ENCODE results near the gene SMYD4. TPM values are rescaled to one million over a fixed set of nuclear protein-coding genes. Genes with fewer than 3 reads are reported as not detected.
A peak's percentile ranks its signal among the peaks of the same experiment; 100 is the strongest.

The SMYD4 gene
- total and polyA plus RNA-seq, 2 donors (not counting 1 experiment from before 2014, with no cell fraction given), result 11.9 to 37.5 TPM

GRCh38 chr17:1774390-1775176, 55.1 kb downstream of the SMYD4 start:
- DNase-seq (no peak), ATAC-seq (ENCODE audit: low read depth) (no peak)
- H3K4me3 ChIP-seq (ENCODE audit: control extremely low read depth in 1 of 5, extremely low read depth in 1 of 5, insufficient read depth in 1 of 5, low read depth in 2 of 5, low read length in 4 of 5), result no peak overlapping the region
- no peak overlapping the region for H3K4me3 Mint-ChIP-seq
- H3K4me2 ChIP-seq (replicated peaks; ENCODE audit: low read depth, low read length, poor library complexity, severe bottlenecking), result no peak overlapping the region
- ChIA-PET POLR2A (interaction anchor here (0.7 to 1.7 kb wide), 3 partner anchors 10 to 58 kb away, joined by 3 to 4 read pairs (median 4); partner anchors contain the start of gene WDR81), CTCF (interaction anchor here (1.0 to 6.2 kb wide), 5 partner anchors 8 to 62 kb away, joined by 3 to 71 read pairs (median 10); partner anchors contain the start of gene WDR81)
- H3K27me3 ChIP-seq (replicated peaks in 1 of 4; ENCODE audit: control extremely low read depth in 1 of 4, control insufficient read depth in 3 of 4, insufficient read depth in 4 of 4, low read length in 3 of 4), result no peaks in the 10 kb centered on the region
- H3K27ac Mint-ChIP-seq, result peak overlapping the region; percentile 67
- no peak overlapping the region for H3K27ac ChIP-seq (ENCODE audit: low read length in 2 of 2)
- H3K79me2 ChIP-seq (ENCODE audit: control insufficient read depth, insufficient read depth, low read length), result no peaks in the 10 kb centered on the region
- WGBS (ENCODE audit: insufficient coverage), result 96% methylated on average over 20 of the region's 21 CpGs
- H3K9me3 ChIP-seq (ENCODE audit: control extremely low read depth in 1 of 3, control insufficient read depth in 2 of 3, insufficient read depth in 1 of 3, low read length in 2 of 3), result peaks cover 0 to 18% (median 0%) of the 10 kb centered on the region in 3 donors
- H3K4me1 Mint-ChIP-seq, result peaks cover 25% of the 10 kb centered on the region
- no peak overlapping the region for H2AFZ ChIP-seq (ENCODE audit: insufficient read depth, low read depth, low read length, poor library complexity, severe bottlenecking)
- H4K20me1 ChIP-seq (ENCODE audit: control insufficient read depth, insufficient read depth, low read length, poor library complexity, severe bottlenecking), result no peaks in the 10 kb centered on the region
- TF ChIP-seq CTCF (IDR thresholded peaks at IDR 0.05) (no peak), EZH2 (IDR thresholded peaks at IDR 0.05; ENCODE audit: borderline replicate concordance, insufficient read depth, low read depth, low read length, poor library complexity, severe bottlenecking) (no peak)
- H3K27me3 Mint-ChIP-seq, result no peaks in the 10 kb centered on the region
- no peaks in the 10 kb centered on the region for H3K9me3 Mint-ChIP-seq (ENCODE audit: insufficient read depth)
- intact Hi-C loops (cut with micrococcal nuclease), result no loop called here
- H3K9ac ChIP-seq (ENCODE audit: low read length), result no peak overlapping the region
- H3K36me3 ChIP-seq (replicated peaks in 1 of 2; ENCODE audit: control extremely low read depth in 1 of 2, control insufficient read depth in 1 of 2, extremely low read depth in 1 of 2, insufficient read depth in 2 of 2, low read length in 1 of 2), result peaks cover 0 to 16% of the 10 kb centered on the region in 2 experiments
- H3K4me1 ChIP-seq (ENCODE audit: control insufficient read depth in 2 of 2, insufficient read depth in 2 of 2, low read length in 2 of 2), result peaks cover 23 to 30% of the 10 kb centered on the region in 2 donors

DNA sequence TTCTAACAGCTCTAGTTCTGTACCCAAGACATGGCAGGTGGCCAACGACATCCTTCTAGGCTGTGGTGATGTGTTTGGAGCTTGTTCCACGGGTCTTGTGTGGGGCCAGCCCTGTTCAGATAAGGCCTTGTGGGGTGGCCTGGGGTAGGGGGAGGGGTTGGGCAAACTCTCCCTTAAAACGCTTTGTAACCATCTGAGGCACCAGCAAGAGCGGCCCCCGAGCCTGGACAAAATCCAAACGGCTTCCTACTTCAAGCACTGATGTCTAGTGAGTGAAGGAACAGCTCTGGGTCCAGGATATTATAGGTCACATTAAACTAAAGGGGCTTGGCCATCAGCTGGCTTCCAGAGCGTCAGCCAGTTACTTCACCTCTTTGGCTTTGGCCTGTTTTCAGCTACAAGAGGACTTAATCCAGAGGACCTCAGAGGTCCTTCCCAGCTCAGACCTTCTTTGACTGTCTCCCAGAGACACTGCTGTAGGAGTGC, 56.0 kb downstream of the SMYD4 start:
- Histone ChIP-seq H3K9ac (ENCODE audit: low read length) (no peak overlapping the region), H3K79me2 (ENCODE audit: control insufficient read depth, insufficient read depth, low read length) (no peaks in the 10 kb centered on the region), H3K36me3 (replicated peaks in 1 of 2; ENCODE audit: control extremely low read depth in 1 of 2, control insufficient read depth in 1 of 2, extremely low read depth in 1 of 2, insufficient read depth in 2 of 2, low read length in 1 of 2) (peaks cover 0 to 15% of the 10 kb centered on the region in 2 experiments), H3K27me3 (replicated peaks in 1 of 4; ENCODE audit: control extremely low read depth in 1 of 4, control insufficient read depth in 3 of 4, insufficient read depth in 4 of 4, low read length in 3 of 4) (no peaks in the 10 kb centered on the region), H3K27ac (ENCODE audit: low read length in 2 of 2) (peak overlapping the region in 1 of 2 donors; percentile 14), H3K4me3 (ENCODE audit: control extremely low read depth in 1 of 5, extremely low read depth in 1 of 5, insufficient read depth in 1 of 5, low read depth in 2 of 5, low read length in 4 of 5) (no peak overlapping the region), H2AFZ (ENCODE audit: insufficient read depth, low read depth, low read length, poor library complexity, severe bottlenecking) (no peak overlapping the region), H3K9me3 (ENCODE audit: control extremely low read depth in 1 of 3, control insufficient read depth in 2 of 3, insufficient read depth in 1 of 3, low read length in 2 of 3) (peaks cover 0 to 18% (median 0%) of the 10 kb centered on the region in 3 donors), H3K4me1 (ENCODE audit: control insufficient read depth in 2 of 2, insufficient read depth in 2 of 2, low read length in 2 of 2) (peaks cover 26 to 35% of the 10 kb centered on the region in 2 donors), H3K4me2 (replicated peaks; ENCODE audit: low read depth, low read length, poor library complexity, severe bottlenecking) (no peak overlapping the region), H4K20me1 (ENCODE audit: control insufficient read depth, insufficient read depth, low read length, poor library complexity, severe bottlenecking) (no peaks in the 10 kb centered on the region)
- Mint-ChIP-seq H3K27ac (peak overlapping the region; percentile 90), H3K27me3 (no peaks in the 10 kb centered on the region), H3K4me1 (peaks cover 29% of the 10 kb centered on the region), H3K9me3 (ENCODE audit: insufficient read depth) (no peaks in the 10 kb centered on the region), H3K4me3 (no peak overlapping the region)
- TF ChIP-seq EZH2 (IDR thresholded peaks at IDR 0.05; ENCODE audit: borderline replicate concordance, insufficient read depth, low read depth, low read length, poor library complexity, severe bottlenecking) (no peak), CTCF (IDR thresholded peaks at IDR 0.05) (no peak)
- WGBS (ENCODE audit: insufficient coverage), result 89% methylated on average over 4 of the region's 7 CpGs
- POLR2A ChIA-PET, result interaction anchor here (0.5 to 5.3 kb wide), 4 partner anchors 9 to 54 kb away, joined by 4 to 48 read pairs (median 4); partner anchors contain the start of gene WDR81
- DNase-seq (no peak), ATAC-seq (ENCODE audit: low read depth) (no peak)
- CTCF ChIA-PET, result interaction anchor here (1.3 to 6.2 kb wide), 6 partner anchors 9 to 57 kb away, joined by 4 to 71 read pairs (median 8); partner anchors contain the start of gene WDR81
- intact Hi-C loops (cut with micrococcal nuclease), result no loop called here

Data from B cell (primary cell).